ENCODE data around the gene SGCG. TPM values are rescaled to one million over a fixed set of nuclear protein-coding genes. Genes with fewer than 3 reads are reported as not detected.

Gene SGCG
- total RNA-seq, 2 donors from 2014 or later, result 3.9 to 6.9 TPM

DNA sequence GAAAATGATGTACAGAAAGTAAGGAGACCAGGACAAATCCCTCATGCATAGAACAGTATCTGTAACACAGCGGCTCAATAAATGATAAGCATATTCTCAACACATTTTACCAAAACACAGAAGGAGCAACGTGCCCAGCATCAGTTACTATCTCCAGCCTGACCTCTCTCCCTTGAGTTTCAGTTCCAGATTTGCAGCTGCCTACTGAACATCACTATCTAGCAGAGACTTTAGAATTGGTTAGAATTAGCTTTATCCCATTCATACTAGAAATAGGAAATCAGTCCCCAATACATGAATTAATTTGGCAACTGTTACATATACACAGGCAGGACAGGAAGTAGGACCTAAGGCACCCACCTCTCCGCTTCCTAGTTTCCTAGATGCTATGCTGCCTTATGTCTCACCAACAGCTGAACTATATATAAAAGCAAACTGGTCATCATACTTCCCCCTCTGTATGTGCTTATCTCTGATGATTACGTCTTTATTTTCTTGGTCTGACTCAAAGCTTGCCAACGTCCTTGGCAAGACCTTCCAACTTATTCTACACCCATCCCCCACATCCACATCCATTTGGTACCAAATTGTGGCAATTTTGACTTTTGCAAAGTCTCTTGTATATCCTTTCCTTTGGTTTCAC, 191.6 kb downstream of the SGCG start:
- intact Hi-C loops (cut with DNase I), result no loop called here
- no peak for DNase-seq (ENCODE audit: low spot score)
